Limb (tissue), 2 donors: ENCODE data around the gene GFRA3.
"Not testable (repeated sequence)": the region's sequence is repeated elsewhere in the genome, so short reads cannot be mapped to it uniquely, and the experiment has no call there.

Experiments used
- DNase-seq, 2 donors: peaks; one replicate each; pipeline ENCODE4 v3.0.0-alpha.2; 2016; ENCODE audit errors: extremely low spot score in 2 of 2

The GFRA3 gene, protein sequence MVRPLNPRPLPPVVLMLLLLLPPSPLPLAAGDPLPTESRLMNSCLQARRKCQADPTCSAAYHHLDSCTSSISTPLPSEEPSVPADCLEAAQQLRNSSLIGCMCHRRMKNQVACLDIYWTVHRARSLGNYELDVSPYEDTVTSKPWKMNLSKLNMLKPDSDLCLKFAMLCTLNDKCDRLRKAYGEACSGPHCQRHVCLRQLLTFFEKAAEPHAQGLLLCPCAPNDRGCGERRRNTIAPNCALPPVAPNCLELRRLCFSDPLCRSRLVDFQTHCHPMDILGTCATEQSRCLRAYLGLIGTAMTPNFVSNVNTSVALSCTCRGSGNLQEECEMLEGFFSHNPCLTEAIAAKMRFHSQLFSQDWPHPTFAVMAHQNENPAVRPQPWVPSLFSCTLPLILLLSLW

DNA sequence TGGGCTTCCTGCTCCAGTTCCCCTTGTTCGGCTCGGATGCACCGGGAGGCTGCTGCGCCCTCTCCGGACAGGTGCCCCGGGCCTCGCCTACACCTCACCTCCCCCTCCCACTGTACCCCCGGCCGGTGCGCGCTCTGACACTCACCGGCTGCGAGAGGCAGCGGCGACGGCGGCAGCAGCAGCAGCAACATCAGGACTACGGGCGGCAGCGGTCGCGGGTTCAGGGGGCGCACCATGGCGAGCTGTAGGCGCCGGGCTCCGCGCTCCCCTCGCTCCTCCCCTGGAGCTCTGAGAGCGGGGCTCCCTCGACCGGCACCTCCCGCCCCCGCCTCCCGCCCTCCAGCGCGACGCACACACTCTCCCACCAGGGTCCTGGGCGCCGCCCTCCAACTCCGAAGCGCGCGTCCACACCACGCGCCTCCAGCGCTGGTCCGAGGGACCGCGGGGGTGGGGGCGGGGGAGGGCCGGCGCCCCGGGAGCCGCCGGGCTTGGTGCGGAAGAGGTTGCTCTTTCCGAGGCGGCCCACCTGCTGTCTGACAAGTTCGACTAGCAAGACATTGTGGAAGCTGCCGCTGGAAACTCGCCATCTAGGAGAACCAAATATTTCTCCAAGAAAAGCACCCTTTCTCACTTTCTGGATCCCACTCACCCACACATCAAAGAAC, at the start of gene GFRA3:
GFRA3 (minus strand) TSS at position 433 of the 665 bp plus-strand sequence; CDS start at position 236, 197 bp downstream.
- DNase-seq: peak in 1 of 2 donors; percentile 59

DNA sequence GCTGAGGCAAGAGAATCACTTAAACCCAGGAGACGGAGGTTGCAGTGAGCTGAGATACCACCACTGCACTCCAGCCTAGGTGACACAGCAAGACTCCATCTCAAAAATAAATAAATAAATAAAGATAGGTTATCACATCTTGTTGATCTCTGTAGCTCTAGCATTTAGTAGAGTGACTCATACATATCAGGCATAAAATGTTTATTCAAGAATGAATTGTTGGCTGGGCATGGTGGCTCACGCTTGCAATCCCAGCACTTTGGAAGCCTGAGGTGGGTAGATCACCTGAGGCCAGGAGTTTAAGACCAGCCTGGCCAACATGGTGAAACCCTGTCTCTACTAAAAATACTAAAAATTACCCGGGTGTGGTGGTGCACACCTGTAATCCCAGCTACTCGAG, 43.8 kb upstream of the GFRA3 start:
- not testable (repeated sequence) for DNase-seq

DNA sequence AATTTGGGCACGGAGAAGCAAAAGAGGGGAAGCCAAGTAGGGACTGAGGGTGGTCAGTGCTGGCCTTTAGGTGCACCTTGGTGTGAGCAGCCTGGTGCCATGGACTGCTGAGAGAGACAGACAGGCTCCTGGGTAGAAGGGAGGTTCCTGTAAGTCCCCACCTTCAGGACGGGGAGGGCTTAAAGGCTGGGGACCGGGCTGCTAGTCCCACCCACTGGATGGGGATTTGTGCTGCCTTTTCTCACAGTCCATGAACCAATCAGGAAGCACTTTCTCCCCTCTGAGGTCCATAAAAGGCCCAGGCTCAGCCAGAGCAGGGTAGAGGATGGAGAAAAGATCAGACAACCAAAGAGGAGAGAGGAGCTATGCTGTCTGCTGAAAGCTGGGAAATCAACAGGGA, 41.9 kb upstream of the GFRA3 start:
- no peak for DNase-seq

DNA sequence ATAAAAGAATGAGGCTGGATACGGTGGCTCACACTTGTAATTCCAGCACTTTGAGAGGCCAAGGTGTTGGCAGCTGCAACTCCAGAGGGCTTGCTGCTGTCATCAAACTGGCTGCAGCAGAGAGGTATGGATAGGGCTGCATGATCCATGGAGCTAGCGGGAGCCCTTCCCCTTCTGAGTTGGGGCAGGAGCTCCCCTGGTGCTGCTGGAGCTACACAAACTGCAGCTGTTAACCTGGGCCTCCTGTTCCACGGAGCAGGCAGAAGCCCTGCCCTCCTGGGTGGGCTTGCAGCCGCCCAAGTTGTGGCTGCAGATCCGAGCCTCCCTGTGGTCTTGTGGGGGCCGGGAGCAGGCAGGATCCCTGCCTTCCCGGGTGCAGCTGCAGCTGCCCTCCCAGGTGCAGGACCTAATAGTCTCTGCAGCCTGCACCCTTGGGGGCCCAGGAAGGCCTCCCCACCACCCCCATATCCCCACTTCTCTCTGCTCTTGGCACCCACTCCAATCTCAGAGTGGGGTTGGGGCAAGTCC, 41.4 kb upstream of the GFRA3 start:
- DNase-seq: no peak

DNA sequence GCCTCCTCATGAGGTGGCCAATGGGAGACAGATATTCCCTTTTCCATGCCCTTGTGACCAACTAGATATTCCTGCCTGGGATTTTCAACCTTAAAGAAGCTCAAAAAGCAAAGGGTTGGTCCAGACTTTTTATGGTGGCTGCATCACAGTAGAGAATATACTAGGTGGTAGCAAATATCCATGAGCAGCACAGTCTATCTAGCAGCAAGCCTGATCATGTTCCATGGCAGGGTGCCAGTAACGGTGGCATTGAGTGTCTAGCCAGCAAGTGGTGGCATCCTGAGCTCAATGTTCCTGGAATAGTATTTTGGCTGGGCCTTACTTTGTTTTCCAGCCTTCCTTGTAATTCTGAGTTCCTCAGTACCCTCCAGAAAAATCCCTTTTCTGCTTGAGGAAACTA, 31.4 kb upstream of the GFRA3 start:
- DNase-seq: no peak

DNA sequence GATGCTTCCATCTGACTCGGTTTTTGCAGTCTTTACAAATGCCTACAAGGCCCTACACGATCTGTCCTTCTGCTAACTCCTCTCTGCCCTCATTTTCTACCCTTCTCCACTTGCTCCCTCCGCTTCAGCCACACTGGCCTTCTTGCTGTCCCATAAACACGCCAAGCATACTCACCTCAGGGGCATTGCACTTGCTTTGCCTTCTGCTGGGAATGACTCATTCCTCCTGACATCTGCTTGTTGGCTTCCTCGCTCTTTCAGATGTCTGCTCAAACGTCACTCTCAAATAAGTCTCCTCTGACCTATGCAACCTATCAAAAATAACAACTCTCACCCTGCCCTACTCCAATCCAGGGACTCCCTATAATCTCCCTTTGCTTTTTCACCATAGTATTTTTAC, 29.0 kb upstream of the GFRA3 start:
- no peak for DNase-seq

DNA sequence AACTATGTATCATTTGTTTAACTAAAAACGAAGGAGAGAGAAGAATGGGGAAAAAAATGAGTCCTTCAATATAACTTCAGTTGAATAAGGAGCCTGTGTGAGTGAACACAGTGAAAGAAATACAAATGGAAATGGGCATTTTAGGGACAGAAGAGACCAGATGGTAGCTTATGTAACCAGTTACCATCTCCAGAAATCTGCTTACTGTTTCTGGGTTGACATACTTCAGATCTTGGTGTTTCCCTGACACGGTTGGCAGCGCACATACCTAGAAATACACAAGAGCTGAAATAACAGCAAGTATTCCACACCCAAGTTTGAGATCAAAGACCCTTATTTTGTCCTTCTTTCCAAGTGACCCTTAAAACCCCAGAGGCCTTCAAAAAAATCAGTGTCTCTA, 14.9 kb upstream of the GFRA3 start:
- DNase-seq: no peak

DNA sequence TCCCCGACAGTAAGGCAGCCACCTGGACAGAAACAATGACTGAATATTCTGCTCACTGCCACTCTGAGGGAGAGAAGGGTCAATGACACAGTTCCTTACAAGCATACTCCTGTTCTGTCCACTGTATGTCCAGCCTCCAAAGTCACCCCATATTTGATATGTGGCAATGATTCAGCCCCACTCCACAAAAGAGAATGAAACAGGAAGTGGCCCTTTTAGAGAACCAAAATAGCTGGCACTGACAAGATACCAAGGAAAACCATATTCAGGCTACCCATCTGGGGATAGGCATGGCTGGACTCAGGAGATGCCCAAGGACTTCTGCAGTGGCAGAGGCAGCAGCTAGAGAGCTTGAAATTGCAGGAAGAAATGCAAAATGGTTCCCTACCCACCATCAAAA, 12.8 kb upstream of the GFRA3 start:
- DNase-seq: no peak

DNA sequence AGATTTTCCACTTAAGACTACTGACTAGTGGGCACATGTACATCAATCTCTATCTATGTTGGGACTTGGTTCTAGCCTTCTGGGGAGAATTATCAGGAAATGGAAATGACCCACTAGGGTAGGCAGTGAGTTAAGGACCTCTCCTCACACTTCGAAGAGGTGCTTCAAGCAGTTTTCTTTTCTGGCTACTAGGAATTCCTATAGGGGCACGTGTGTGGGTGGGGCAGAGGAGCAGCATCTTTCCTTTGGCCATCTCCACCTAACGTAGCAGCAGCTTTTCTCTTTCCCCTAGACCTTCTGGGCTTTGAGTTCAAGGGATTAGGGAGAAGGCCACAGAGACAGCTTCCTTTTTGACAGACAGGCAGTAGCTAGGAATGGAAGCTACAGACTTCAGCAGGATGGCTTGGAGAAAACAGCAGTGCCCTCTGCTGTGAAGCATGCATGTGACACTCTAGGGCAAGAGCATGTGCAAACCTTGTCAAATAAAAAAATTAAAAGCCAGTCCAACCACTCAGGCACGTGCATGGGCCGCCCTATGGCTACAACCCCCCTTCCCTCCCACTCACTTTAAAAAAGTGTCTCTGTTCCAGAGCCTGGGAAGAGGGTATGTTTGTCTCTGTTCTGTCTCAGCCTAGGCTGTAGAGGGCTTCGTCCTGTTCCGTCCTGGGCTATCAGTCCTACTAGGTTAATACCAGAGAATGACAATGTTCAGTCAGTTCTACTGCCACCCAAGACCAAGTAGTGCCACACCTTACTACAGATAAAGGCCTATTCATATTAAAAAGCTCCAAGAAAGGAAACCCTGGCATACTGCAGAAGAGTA, 8.7 kb upstream of the GFRA3 start:
- peak in 1 of 2 donors; percentile 41 for DNase-seq

DNA sequence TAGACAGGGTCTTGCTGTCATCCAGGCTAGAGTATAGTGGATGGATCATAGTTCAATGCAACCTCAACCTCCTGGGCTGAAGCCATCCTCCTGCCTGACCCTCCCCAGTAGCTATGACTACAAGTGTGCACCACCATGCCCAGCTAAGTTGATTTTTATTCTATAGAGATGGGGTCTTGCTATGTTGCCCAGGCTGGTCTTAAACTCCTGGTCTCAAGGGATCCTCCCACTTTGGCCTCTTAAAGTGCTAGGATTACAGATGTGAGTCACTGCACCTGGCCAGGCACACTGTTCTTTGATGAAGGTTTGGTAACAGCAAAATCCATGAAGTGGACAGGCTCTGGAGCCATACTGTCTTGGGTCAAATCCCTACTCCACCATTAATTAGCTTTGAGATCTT, 6.5 kb upstream of the GFRA3 start:
- DNase-seq: no peak

DNA sequence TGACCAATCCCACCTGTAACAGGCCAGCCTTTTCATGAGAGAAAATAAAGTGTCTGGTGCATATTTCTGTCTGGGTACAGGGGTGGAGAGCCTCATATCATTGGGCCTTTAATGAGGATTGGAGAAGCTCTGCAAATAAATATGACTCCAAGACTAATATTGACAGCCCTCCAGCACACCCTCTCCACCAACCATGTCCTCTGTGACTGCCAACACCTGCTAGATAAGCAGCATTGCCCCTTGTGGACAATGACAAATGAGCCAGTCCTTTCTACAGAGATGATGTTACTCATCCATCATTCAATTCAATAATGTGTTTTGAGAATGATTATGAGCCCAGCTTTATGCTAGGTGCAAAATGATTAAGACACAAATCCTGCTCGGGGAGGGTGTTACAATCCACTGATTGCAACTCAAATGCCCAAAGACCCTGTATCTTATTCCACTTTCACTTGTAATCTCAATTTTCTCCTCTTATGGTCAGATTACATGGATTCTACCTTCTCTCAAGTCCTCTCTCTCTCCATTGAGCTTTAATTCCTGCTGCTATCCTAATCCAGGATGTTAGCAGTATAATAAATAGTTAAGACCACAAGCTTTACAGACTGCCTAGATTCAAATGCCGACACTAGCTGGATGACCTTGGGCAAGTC, 2.1 kb upstream of the GFRA3 start:
- no peak for DNase-seq

DNA sequence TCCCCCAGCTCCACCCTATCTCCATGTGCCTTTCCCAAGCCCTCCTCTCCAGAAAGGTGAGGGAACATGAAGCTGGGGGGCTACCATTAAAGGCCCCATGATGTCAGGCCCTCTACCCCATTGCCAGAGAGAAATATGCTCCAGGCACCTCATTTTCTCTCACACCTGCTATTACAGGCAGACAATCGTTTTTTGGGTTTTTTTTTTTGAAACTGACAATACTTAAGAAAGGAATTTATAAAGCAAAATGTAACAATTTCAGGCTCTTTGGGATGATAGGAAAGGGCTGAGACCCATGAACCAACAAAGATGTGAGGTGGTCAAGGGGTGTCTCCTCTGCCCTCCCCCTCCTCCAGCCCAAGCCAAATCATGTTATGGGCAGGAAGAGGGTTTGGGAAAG, 1.5 kb upstream of the GFRA3 start:
- DNase-seq: no peak

DNA sequence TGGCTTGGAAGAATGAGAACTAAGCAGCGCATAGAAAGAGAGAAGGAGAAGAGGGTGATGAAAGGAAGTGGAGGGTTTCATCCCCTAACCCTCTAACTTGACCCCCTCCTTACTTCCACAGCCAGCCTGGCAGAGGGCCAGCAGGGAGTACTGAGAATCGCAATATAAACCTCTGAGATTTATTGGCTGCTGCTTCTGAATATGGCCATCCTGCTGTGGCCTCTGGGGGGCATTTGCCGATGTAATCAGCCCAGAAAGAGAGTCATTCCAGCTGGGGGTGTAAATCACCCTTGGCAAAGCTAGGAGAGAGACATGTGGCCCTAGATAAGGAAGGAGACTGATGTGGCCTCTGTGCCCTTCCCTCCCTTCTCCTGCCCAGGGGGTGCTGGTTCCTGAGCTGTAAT, 960 bp upstream of the GFRA3 start:
- DNase-seq: peak; percentile 4 to 44

DNA sequence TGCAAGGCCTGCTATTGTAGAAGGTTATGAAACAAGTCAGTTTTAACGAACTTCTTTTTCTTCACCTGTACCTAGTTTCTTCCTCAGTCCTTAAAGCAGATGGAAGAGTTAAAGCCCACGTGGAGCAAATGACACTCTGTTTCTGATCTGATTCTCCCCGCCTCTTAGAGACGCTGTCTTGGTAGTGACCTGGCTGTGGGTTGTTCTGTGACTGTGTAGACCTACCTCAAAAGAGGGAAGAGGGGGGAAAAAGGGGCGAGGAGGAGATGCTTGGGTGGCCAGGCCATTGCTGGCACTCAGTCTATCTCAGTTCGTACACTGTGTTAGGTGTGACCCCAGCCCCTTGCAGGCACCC, 610 bp downstream of the GFRA3 start:
- no peak for DNase-seq

DNA sequence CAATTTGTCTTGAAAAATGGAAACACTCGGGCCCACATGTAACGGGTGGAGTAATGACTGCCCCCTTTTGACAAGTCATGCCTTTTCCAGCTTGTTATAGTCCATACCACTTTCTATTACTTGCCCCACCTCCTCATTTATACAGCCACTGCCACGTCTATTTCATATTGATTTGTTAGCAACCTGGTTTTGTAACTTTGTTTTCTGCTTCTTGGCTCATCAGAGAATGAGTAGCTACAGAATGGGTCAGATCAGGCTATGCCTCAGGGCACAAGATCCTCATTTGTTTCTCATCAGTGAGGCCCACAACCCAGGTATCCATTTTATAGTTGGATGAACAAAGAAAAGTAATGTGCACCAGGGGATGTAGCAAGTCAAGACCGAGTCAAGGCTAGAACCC, 1.7 kb downstream of the GFRA3 start:
- no peak for DNase-seq

DNA sequence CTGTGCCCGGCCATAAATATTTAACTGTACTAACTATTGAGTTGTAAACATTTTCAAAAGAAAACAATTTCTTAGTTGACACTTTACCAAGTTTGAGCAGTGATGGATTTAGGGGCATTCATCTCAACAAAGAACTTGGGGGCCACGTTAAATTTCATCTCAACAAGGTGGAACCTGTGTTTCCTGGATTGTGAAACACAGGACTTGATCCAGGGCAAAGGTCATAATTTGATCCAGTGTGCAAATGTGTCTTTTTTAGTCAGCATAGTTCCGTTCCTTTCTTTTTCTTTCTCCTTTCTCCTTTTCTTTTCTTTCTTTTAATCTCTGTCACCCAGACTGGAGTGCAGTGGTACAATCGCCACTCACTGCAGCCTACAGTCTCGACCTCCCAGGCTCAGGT, 3.1 kb downstream of the GFRA3 start:
- no peak for DNase-seq

DNA sequence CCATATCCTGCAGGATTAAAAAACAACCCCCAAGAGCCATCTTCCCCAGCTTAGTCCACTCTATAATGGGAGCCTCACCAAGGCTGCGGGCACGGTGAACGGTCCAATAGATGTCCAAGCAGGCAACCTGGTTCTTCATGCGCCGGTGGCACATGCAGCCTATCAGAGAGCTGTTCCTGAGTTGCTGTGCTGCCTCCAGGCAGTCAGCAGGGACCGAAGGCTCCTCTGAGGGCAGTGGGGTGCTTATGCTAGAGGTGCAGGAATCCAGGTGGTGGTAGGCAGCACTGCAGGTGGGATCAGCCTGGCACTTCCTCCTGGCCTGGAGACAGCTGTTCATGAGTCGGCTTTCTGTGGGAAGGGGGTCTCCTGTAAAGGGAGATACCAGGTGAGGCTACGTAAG, 10.2 kb downstream of the GFRA3 start:
- no peak for DNase-seq

DNA sequence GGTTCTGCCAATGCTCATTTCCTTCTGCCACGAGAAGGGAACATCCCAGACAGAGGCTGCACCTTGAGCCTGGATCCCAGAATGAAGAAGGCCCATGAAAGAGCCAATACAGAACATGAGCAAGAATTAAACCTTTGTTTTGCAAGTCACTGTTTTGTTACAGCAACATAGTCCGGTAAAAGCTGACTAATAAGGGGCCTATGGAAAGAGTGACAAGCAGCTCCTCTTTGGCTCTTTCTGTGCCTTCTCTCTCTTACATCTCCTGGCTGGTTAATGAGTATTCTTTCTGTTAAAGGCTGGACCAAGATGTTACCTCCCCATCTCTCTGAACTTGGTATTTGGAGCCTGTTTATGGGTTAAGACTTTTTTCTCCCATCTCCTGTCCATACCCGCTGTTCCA, 10.8 kb downstream of the GFRA3 start:
- DNase-seq: no peak

DNA sequence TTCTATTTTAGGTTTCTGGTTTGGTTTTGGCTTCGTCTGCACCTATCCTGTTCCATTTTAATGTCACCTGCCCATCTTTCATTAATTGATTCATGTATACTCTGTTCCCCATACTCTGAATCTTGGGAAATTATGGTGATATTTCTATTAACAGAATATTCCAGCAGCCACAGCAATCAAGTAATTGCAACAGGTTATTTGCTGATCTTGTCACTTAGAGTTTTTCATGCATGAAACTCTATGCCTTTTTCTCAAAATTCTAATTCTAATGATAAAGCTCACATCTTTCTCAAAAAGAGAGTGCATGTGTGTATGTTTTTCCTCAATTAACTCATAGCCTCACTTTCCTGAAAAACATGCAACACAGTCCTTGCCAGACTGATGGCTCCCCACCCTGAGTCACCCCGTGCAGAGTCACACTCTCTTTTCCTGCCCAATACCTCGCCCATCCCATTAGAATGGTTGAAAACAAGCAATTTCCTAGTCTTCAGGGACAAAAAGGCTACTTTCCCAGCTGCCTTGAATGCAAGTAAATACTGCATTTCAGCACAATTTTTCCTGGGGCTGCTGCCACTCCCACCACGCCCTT, 15.6 kb downstream of the GFRA3 start:
- no peak for DNase-seq

DNA sequence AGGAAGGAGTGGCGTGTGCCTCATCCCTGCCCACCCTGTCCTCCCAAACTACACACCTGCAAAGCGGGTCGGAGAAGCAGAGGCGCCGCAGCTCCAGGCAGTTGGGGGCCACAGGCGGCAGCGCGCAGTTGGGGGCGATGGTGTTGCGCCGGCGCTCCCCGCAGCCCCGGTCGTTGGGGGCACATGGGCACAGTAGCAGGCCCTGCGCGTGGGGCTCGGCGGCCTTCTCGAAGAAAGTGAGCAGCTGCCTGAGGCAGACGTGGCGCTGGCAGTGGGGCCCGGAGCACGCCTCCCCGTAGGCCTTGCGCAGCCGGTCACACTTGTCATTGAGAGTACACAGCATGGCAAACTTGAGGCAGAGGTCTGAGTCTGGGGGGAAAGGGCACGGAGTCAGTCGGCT, 16.8 kb downstream of the GFRA3 start:
- DNase-seq: no peak

DNA sequence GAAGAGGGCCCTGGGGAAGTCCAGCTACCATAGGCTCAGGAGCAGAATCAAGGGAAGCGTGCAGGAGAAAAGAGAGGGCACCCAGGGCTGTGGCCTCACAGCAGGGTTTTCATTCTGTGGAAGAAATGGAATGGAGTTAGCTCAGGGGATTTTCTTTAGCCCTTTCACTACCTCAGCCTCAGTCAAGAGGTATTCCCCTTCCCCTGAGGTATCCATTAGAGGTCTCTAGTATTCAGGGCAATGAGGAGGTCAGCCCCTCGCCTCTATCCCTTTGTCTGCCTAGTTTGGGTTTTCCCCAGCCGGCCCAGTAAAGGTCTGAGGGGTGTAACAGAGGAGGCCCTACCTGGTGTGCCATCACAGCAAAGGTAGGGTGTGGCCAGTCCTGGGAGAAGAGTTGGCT, 21.5 kb downstream of the GFRA3 start:
- no peak for DNase-seq
